ENCODE results near the gene IMMP2L. TPM values are rescaled to one million over a fixed set of nuclear protein-coding genes. Genes with fewer than 3 reads are reported as not detected.

IMMP2L gene
- total and polyA plus RNA-seq, 2 of the 8 experiments (the other 6 are each of a cell fraction or from before 2014, with no cell fraction given) = 2.3 to 10.1 TPM

DNA sequence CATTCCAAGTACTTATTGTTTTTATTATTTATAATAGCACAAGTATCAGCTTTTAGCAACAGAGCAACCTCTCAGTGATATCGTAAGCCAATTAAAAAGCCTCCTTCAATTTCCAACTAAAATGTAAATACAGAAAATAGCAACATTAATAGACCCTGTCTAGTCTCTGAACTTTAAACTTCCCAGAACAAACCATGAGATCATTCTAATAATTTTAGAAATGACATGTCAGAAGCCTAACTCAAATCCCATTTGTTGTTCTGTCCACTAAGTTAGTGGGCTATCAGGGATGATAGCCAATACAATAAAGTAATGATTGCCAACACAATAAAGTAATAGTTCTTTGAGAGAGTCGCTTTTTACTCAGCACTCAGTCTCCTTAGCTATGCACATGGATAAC is 493.7 kb downstream of the IMMP2L start:
- H3K4me1 ChIP-seq (replicated peaks in 1 of 4; ENCODE audit: control insufficient read depth in 3 of 4, insufficient read depth in 4 of 4, low read length in 3 of 4) = no peaks in the 10 kb centered on the region
- no peak overlapping the region for H2BK120ac ChIP-seq (replicated peaks; ENCODE audit: low read depth, low read length)
- H2BK15ac ChIP-seq (ENCODE audit: low read length) = no peak overlapping the region
- no peak overlapping the region for H3K56ac ChIP-seq (replicated peaks; ENCODE audit: insufficient read length, low read depth, low read length)
- no peaks in the 10 kb centered on the region for H3K23me2 ChIP-seq (ENCODE audit: low read depth, low read length)
- 96% methylated on average over 2 of the region's 2 CpGs; no CpG with 5 or more reads in 1 of the 2 experiments for WGBS, 2 experiments (ENCODE audit: extremely low coverage in 1 of 2, insufficient coverage in 1 of 2, insufficient read length in 1 of 2, insufficient replicate concordance in 2 of 2, low coverage in 1 of 2, low lambda C conversion rate in 2 of 2, missing lambda C conversion rate in 1 of 2)
- H3K9me3 ChIP-seq (ENCODE audit: insufficient read depth in 2 of 2, low read depth in 1 of 2, low read length in 1 of 2) = peaks cover 2 to 7% of the 10 kb centered on the region in 2 experiments; a peak in 1 of 4 replicates
- no peak overlapping the region for H2AK5ac ChIP-seq (ENCODE audit: low read depth, low read length)
- no peak overlapping the region for H3K27ac ChIP-seq (ENCODE audit: low read depth, low read length)
- no peak overlapping the region for H3K4me2 ChIP-seq (ENCODE audit: insufficient read depth in 1 of 2, low read depth in 2 of 2, low read length in 2 of 2)
- DNase-seq (ENCODE audit: low read depth in 1 of 2, low spot score in 2 of 2) (no peak), FAIRE-seq (no peak)
- no peak for TF ChIP-seq NANOG (IDR thresholded peaks at IDR 0.05; ENCODE audit: insufficient read depth, low read depth, low read length, poor library complexity, severe bottlenecking)
- TF ChIP-seq SIN3A (conservative IDR thresholded peaks at IDR 0.05 in 1 of 2, IDR thresholded peaks at IDR 0.05 in 1 of 2; ENCODE audit: low read depth in 1 of 2, low read length in 2 of 2) = no peak
- no peak for TF ChIP-seq CEBPB (IDR thresholded peaks at IDR 0.05; ENCODE audit: low read depth, low read length)
- no peak for TF ChIP-seq SIX5 (IDR thresholded peaks at IDR 0.05; ENCODE audit: low read depth, low read length)
- no peak for TF ChIP-seq YY1 (IDR thresholded peaks at IDR 0.05; ENCODE audit: low read depth, low read length)
- no peak for TF ChIP-seq TEAD4 (IDR thresholded peaks at IDR 0.05; ENCODE audit: low read depth, low read length)
- TF ChIP-seq HDAC6 (IDR thresholded peaks at IDR 0.05; ENCODE audit: low read depth, low read length) = no peak
- TF ChIP-seq CBX8 (IDR thresholded peaks at IDR 0.05; ENCODE audit: borderline replicate concordance, low read depth, low read length) = no peak
- TF ChIP-seq HDAC2 (IDR thresholded peaks at IDR 0.05; ENCODE audit: borderline replicate concordance in 1 of 2, low read depth in 2 of 2, low read length in 2 of 2) = no peak
- TF ChIP-seq BACH1 (IDR thresholded peaks at IDR 0.05; ENCODE audit: low read length) = no peak
- TF ChIP-seq SP4 (IDR thresholded peaks at IDR 0.05; ENCODE audit: low read length) = no peak
- no peak for TF ChIP-seq SAP30 (IDR thresholded peaks at IDR 0.05; ENCODE audit: insufficient read depth, insufficient replicate concordance, low read length)
- TF ChIP-seq TAF1 (IDR thresholded peaks at IDR 0.05; ENCODE audit: low read depth, low read length) = no peak
- H3K36me3 ChIP-seq (ENCODE audit: control insufficient read depth in 2 of 4, insufficient read depth in 4 of 4, low read length in 3 of 4) = no peaks in the 10 kb centered on the region
- no peak overlapping the region for H4K91ac ChIP-seq (replicated peaks; ENCODE audit: insufficient read length, low read length)
- H3K79me2 ChIP-seq (ENCODE audit: control insufficient read depth in 1 of 2, insufficient read depth in 2 of 2, low read length in 2 of 2) = no peaks in the 10 kb centered on the region
- no peak overlapping the region for H3K9ac ChIP-seq (replicated peaks in 1 of 4; ENCODE audit: extremely low read depth in 1 of 4, low read depth in 3 of 4, low read length in 3 of 4)
- H3K27me3 ChIP-seq (replicated peaks in 1 of 4; ENCODE audit: control insufficient read depth in 3 of 4, extremely low read depth in 1 of 4, insufficient read depth in 3 of 4, low read length in 3 of 4) = no peaks in the 10 kb centered on the region
- no peak overlapping the region for H2BK12ac ChIP-seq (ENCODE audit: low read depth, low read length)
- no peak overlapping the region for H3K4me3 ChIP-seq (ENCODE audit: extremely low read depth in 1 of 4, insufficient read depth in 2 of 4, low read depth in 3 of 4, low read length in 4 of 4)
- H3K14ac ChIP-seq (ENCODE audit: insufficient read length) = no peak overlapping the region
- no peak overlapping the region for H3K18ac ChIP-seq (ENCODE audit: extremely low read depth, low read length)
- no peak overlapping the region for H2BK5ac ChIP-seq (ENCODE audit: low read depth, low read length)
- ChIA-PET CTCF (ENCODE audit: partially characterized antibody) (no interaction called here), POLR2A (ENCODE audit: partially characterized antibody) (no interaction called here)
- H2AFZ ChIP-seq (ENCODE audit: low read length) = no peak overlapping the region
- no peak overlapping the region for H3K23ac ChIP-seq (ENCODE audit: insufficient read length)
- H4K5ac ChIP-seq (ENCODE audit: insufficient read length, low read depth, low read length) = no peak overlapping the region
- no peak overlapping the region for H2BK20ac ChIP-seq (ENCODE audit: low read length)
- no peak overlapping the region for H4K8ac ChIP-seq (ENCODE audit: extremely low read depth, insufficient read depth, low read length)
- no peaks in the 10 kb centered on the region for H3K79me1 ChIP-seq (ENCODE audit: low read depth, low read length)
- H3K4ac ChIP-seq (replicated peaks; ENCODE audit: insufficient read length, low read depth, low read length) = no peak overlapping the region
- H4K20me1 ChIP-seq (replicated peaks in 1 of 2; ENCODE audit: control insufficient read depth in 1 of 2, insufficient read depth in 2 of 2, low read length in 2 of 2) = no peaks in the 10 kb centered on the region

Measured in H1 (cell line).